HG02678 (cell line): ENCODE results near the gene GTF2E1.
"Not testable (repeated sequence)": the region's sequence is repeated elsewhere in the genome, so short reads cannot be mapped to it uniquely, and the experiment has no call there.

Experiments
- ATAC-seq: cut with Tn5 transposase; IDR thresholded peaks from one replicate; pipeline ENCODE4 v1.9.1; 2021; ENCODE audit warnings: mild to moderate bottlenecking, moderate library complexity; ENCODE audit not compliant: unreplicated experiment

Gene GTF2E1

DNA sequence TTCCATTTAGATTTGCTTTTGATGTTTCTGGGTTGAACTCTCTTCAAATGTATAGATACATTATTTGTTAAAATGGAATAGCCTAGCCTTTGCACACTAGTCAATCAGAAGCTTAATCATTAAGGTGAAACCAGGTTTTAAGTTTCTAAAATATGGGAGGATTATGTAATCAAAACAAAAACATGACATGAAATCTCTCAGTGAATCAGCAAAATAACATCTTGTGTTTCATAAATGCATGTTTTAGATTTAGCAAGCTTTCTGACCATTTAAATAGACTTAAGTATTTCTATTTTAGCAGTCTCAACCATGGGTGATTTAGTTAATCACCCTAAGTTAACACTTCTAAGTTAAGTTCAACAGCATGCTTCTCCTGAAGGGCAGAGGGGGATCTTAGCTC lies 11.3 kb downstream of the GTF2E1 start:
- no peak for ATAC-seq

DNA sequence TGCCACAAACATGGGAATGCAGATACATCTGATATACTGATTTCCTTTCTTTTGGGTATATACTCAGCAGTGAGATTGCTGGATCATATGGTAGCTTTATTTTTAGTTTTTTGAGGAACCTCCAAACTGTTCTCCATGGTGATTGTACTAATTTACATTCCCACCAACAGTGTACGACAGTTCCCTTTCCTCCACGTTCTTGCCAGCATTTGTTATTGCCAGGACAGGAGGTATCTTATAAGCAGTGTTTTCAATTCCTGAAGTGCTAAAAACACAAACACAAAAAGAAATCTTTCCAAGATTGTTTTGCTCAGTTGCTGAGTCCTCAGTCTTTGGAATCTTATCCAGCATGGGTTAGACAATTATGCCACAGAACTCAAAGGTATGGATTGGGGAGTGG lies 13.5 kb downstream of the GTF2E1 start:
- no peak for ATAC-seq

DNA sequence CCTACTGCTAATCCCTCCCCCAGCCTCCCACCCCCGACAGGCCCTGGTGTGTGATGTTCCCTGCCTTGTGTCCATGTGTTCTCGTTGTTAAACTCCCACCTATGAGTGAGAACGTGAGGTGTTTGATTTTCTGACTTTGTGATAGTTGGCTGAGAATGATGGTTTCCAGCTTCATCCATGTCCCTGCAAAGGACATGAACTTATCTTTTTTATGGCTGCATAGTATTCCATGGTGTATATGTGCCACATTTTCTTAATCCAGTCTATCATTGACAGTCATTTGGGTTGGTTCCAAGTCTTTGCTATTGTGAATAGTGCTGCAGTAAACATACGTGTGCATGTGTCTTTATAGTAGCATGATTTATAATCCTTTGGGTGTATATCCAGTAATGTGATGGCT lies 16.0 kb downstream of the GTF2E1 start:
- ATAC-seq, result not testable (repeated sequence)

DNA sequence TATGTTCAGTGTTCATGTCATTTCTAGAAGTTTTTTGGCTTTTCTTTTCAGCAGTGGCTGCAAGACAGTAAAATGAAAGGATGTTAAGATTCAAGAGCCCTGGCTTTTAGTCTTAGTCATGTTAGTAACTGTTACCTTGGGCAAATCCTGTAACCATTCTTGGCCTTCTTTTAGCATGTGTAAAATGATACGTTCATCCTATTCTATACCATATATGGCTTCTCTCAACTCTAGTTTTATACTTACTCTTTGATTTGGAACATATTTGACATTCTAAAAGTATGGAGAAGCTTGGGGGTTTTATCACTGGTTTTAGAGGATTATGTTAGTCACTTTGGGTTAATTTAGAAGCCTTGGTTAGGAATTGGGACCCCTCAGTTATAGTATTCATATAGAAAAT lies 20.1 kb downstream of the GTF2E1 start:
- no peak for ATAC-seq

DNA sequence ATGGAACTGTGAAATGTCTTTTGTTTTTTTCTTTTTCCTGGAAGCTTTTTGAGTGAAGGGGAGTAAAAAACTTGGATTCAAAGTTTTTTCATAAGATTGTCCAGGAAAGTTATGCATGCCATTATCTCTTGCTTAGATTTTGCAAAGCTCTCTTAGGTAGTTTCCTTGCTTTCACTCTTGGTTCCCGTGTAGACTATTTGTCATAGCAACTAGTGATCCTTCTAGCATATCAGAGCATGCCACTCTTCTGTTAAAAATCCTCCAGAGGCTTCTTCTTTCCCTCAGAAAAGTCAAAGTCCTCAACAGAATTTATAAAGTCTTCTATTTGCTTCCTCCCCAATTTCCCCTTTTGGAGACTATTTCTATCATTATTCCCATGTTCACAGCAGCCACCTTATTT lies 21.1 kb downstream of the GTF2E1 start:
- ATAC-seq, result peak; percentile 78

DNA sequence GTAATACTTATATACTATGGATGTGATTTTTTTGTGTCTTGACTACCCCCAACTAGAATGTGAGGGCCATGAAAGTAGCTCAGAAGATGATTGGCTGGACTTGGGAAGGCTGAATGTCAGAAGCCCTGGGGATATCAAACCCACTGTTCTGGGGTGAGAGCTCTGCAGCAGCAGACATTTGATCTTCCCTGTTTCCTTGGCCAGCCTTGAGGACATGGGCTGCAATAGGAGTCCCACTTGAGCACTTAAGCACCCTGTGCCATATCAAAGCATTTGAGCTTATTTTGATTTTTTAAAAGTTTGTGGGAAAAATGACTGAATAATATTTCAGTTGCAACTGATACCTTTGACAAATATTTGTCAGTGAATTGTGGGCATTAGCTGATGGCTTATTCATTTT lies 21.7 kb downstream of the GTF2E1 start:
- ATAC-seq, result no peak

DNA sequence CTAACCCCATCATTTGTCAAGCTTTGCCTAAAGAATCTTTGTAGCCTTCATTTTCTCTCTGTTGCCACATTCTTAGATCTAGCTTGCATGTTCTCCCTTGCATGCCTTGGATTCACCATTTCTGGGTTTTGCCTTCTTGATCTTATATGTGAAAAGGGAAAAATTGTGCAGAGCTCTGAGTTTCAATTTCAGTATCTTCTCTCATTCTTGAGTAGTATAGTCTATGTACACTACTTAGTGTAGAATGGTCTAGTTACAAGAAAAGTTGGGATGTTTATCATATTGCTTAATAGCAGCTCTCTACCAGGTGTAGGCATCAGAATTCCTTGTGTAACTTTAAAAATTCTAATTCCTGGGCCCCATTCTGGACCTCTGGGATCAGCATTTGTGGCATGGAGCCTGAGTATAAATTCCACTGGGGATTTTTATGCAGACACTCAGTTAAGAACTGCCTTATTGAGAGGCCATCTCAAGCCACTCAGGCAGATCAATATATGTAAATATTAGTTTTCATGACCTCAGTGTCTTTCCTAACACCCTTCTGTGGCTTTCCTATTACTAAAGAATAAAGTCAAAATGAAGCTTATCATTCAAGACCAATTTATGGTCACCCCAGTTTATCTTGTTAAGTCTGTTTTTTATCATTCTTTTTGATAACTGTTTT lies 23.4 kb downstream of the GTF2E1 start:
- ATAC-seq, result peak; percentile 63

DNA sequence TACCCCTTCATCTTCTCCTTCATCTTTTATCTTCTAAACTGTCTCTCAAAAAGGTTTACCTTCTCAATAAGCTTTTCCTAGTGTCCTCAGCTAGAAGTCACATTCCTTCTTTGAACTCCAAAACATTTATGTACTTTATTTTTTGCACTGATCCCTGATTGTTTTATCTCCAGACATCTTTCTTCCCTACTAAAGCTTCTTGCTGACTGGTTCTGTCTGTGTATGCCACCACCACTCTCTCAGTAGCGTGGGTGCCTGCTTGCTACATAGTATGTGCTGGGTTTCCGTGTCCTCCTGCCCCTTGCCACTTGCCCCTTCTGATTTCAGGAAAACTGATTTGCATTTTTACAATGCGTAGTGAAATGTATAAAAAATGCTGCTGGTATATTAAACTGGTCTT lies 24.0 kb downstream of the GTF2E1 start:
- ATAC-seq, result no peak

DNA sequence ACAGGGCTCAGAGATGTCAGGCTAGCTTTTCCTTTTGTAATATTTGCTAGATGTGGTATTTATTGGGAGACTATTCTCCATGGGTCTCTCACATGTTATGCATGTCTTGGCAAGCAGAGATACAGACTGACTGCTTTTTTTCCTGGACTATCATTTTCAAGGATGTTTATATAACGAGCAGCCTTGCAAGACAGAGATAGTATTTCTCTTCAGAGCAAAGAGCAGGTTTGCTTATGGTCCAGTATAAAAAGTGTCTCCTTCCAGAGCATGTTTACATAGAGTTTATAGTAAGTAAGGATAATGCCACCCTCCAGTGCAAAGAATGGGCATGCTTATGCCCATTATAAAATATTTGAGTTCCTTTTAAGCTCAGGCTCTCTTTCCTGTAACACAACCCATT lies 24.6 kb downstream of the GTF2E1 start:
- ATAC-seq, result no peak

DNA sequence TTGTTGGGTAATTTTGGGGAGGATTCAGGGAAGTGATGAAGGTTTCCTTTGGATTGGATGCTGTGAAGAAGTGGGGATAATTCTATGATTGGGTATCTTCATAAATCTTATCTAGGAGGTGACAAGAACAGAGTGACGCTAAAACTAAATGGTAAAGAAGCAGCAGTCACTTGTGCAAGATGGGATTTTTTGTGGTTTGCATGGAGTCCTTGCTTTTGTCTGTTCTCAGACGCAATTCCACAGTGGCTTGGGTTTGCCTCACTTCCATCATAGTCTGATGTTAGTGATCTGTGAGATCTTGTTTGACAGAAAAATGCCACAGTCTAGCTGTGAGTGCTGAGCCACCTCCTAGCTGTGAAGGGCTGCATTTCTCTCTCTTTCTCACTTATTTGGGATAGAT lies 26.9 kb downstream of the GTF2E1 start:
- no peak for ATAC-seq

DNA sequence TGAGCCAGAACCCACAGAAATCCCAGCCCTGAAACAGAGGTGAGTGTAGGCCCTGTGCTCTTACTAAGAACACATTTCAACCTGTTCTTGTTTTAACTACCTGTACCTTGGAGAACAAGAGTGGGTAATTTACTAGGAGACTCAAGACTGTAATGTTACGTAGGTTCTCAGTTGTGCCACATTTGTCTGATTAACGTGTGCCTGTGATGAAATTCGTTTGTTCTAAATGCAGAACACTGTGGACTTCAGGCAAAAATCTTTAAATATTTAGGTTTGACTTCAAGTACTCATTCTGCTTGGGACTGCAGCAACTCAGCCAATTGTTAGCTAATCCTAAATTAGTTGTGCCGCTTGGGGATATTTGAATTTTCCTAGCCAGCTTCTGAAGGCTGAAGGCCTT lies 28.3 kb downstream of the GTF2E1 start:
- no peak for ATAC-seq

DNA sequence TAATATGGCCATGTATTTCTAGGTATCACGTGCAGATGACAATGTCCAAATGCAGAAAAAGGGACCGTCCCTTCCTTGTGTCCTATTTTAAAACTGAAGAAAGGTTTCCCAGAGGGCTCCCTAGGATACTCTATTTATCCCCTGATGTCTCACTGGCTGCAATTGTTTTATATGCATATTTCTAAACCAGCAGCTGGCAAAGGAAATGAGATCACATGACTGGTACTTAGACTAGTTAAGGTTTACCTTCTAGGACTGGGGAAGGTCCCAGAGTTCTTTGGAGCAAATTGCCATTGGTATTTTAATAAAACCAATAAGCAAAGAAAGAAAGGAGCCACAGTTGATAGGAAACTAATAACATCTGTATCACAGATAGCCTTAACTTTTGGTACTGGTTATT lies 29.5 kb downstream of the GTF2E1 start:
- no peak for ATAC-seq

DNA sequence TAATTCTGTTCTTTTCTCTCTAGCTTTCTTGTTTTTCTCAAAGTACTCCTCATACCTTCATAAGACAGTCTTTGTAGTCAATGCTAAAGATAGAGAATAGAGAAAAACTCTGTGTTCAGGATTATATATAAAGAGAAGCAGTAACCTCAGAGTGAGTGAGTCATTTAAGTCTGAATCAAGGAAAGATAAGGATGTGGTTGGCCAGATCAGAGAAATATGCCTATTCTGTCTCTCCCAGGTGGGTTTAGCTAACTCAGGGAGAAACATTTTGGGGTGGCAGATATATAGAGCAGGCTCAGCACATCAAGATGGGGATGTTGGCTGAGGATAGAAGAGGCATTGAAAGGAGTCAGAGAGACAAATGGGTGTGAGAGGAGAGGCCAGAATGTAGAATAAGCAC lies 31.4 kb downstream of the GTF2E1 start:
- peak; percentile 69 for ATAC-seq

DNA sequence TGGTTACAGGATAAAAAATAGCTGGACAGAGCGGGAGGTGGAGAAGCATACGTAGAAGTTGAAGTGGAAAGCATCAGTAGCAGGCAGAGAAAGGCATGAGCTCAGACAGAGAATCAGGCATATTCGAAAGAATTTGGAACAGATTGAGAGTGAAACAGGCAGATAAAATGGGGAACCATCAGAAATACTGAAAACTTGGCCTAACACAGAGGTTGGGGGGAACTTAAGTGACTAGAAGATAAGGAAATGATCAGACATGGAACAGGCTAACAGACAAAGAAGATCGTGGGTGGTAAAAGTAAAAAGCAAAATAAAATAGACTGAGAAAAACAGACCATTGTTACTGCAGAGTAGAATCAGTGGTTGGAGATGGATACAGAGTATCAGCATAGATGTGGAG lies 32.9 kb downstream of the GTF2E1 start:
- ATAC-seq, result no peak

DNA sequence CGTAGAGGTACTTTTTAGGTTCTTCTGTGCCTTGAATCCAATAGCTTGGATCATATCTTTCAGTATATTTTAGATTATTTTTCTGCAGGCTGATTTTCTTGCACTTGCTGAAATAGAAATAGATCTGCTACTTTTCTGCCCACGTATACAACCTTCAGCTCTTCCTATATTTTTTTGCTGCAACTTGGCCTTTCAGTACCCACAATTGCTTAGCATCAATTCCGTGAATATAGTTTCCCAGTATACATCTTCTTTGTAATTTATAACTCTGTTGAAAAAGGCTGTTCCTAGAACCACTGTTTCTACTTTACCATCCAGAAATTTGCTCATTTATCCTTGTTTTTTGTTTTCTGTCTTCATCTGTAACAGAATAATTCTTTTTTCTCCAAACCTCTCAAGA lies 36.2 kb downstream of the GTF2E1 start:
- ATAC-seq, result no peak

DNA sequence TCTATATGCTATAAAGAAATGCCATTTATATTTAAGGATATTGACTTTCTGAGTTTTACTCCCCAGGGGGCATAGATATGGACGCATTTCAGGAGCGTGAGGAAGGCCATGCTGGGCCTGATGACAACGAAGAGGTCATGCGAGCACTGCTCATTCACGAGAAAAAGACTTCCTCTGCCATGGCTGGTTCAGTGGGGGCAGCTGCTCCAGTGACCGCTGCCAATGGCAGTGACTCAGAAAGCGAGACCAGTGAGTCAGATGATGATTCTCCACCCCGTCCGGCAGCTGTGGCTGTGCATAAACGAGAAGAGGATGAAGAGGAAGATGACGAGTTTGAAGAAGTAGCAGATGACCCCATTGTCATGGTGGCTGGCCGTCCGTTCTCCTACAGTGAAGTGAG lies 38.4 kb downstream of the GTF2E1 start:
- ATAC-seq, result peak; percentile 74

DNA sequence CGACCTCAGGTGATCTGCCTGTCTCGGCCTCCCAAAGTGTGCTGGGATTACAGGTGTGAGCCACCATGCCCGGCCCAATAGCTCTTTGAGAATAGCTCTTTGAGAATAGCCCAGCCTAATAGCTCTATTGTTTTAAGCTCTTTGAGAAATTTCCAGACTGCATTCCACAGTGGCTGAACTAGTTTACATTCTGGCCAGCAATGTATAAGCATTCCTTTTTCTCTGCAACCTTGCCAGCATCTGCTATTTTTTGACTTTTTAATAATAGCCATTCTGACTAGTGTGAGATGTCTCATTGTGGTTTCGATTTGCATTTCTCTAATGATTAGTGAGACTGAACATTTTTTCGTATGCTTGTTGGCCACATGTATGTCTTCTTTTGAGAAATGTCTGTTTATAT lies 43.3 kb downstream of the GTF2E1 start:
- ATAC-seq, result peak; percentile 68

DNA sequence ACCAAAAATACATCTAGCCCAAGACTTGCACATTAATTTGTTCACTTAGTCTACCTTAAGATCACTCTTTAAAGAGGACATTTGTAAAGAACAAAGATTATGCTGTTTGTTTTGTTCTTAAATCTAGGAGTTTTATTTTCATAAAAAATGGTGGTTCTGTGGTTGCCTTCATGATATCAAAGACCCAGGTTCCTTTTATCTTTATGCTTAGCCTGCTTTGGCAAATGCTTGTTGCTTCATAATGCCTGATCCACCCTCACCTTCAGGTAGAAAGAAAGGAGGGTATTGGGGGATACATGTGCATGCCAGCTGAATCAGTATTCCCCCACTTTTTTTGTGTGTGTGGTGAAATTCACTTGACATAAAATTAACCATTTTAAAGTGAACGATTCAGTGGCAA lies 48.5 kb downstream of the GTF2E1 start:
- ATAC-seq, result no peak

DNA sequence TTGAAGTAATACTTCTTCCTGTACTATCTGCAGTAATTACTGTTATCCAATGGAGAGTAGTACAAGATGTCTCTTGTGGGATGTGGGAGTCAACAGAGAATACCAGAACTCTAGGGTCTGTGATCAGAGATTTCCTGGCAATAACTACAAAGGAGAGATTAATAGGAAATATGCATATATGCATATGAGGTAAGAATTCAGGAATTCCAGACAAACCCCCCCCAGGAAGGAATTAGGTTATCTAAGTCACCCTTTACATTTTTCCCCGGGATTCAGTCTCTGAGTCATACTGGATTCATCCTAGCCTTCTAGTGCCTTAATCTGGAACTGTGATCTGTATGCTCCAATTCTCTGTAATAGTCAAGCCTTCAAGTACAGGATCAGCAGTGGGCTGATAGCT lies 49.4 kb downstream of the GTF2E1 start:
- no peak for ATAC-seq

DNA sequence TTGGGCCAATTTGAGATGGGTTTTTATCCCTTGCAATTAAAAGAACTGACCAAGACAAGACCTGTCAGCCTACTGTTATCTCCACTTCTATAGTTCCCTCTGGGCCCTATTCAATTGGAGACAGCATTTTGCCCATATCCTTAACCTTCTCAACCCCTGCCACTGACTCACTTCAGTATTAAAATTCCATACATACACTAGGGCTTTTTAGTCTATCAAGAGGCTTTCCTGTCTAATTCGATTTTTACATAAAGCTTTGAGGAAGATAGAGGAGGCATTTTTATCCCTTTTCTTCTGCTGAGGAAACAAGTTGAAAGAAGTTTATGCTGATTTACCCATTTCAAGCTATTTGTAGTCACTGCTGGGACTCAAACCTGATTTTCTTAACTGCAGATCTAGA lies 51.1 kb downstream of the GTF2E1 start:
- no peak for ATAC-seq

DNA sequence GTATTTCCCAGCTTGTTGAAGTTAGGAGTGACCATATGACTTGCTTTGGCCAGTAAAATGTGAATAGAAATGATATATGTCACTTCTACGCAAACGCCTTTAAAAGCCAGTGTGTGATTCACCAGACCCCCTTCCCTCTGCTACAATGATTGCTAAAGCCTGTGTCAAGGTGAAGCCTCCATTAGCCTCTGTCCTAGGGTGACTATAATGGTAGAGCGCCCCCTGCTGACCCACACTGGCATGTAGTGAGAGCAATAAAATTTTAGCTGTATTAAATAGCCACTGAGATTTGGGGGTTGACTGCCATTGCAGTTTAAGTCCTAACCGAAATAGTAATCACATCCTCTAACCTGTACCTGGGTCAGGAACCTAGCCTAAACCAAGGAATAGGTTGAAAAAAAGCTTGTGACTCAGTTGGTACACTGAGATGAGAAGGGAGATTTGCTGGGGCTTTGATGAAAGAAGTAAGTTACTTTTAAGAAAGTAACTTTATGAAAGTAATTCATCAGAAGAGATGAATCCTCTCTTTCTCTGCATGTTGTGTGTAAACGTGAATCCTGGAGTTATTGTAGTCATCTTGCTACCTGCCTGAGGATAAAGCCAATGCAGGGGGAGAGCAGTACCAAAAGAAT lies 52.6 kb downstream of the GTF2E1 start:
- ATAC-seq, result peak; percentile 96

DNA sequence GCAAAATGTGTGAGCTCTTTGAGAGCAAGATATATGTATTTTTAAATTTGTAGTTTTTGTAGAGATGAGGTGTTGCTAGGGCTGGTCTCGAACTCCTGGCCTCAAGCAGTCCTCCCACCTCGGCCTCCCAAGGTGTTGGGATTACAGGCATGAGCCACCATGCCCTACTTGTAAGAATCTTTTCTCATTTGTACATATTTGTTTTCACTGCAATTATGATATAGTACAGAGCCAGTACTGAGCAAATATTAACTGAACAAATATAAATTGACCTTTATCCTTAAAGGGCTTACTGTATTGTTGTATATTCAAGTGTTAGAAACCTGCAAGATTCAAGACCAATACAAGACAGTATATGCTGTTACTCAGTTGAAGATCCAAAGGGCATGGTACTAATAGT lies 53.4 kb downstream of the GTF2E1 start:
- ATAC-seq, result no peak

DNA sequence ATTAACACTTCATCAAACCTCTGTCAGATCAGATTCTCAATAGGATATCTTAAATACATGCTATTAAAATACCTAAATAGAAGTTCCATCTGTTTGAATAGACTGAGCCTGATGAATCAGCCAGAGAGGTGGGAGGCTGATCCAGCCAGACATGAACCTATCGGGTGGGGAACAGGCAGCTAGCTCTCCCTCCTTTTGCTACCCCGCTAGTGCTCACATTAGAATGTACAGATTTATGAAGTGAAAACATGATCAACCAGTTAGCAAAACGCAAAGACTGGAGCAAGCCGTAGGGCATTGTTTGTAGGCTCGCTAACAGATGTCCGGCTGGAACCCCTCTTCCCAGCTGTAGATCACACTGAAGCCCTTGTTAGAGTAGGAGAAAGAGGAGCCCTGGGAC lies 54.4 kb downstream of the GTF2E1 start:
- ATAC-seq, result no peak
